Activated CD4-positive, alpha-beta T cell treated with anti-CD3 and anti-CD28 coated beads, Interleukin-2, amount 50 U/mL, for 16 hours (primary cell): ENCODE data around the gene STK32B.
A peak's percentile ranks its signal among the peaks of the same experiment; 100 is the strongest.
"Not testable (repeated sequence)": the region's sequence is repeated elsewhere in the genome, so short reads cannot be mapped to it uniquely, and the experiment has no call there.

ENCODE experiments used
- DNase-seq: peaks from one replicate; pipeline ENCODE4 v3.0.0-alpha.2; 2020

Gene STK32B

DNA sequence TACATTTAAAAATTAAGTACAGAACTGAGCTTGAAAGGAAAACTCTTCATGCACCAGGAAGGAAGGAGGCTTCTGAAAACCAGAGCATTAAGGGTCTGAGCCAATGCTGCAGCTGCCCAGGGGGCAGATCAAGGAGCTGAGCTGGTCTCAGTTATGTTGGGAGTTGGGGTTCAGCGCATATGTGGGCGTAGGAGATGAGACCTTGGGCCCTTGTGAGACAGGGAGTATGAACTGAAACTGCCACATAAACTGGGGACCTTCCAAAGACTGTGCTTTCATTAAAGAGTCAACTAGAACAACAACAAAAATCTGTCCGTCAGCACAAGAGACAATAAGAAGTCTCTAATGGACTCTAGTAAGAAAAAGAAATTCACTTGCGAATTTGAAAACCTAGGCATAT, 226.9 kb downstream of the STK32B start:
- DNase-seq = no peak

DNA sequence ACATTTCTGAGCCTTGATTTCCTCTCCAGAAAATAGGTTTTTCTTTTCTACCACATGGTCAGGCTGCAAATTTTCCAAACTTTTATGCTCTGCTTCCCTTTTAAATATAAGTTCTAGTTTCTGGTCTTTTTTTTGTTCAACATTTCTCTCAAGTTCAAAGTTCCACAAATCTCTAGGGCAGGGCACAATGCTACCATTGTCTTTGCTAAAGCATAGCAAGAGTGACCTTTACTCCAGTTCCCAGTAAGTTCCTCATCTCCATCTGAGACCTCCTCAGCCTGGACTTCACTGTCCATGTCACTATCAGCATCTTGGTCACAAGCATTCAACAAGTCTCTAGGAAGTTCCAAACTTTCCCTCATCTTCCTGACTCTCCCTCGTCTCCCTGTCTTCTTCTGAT, 228.8 kb downstream of the STK32B start:
- DNase-seq = not testable (repeated sequence)

DNA sequence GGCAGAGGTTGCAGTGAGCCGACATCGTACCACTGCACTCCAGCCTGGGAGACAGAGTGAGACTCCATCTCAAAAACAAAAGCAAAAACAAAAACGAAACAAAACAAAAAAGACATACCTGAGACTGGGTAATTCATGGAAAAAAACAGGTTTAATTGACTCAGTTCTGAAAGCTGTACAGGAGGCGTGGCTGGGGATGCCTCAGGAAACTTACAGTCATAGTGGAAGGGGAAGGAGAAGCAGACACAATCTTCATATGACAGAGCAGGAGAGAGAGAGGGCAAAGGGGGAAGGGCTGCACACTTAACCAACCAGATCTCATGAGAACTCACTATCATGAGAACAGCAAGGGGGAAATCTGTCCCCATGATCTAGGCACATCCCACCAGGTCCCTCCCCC, 229.5 kb downstream of the STK32B start:
- peak; percentile 64 for DNase-seq

GRCh38 chr4:5283837-5284236, 232.6 kb downstream of the STK32B start:
- no peak for DNase-seq

- no peak for DNase-seq
Measured at GRCh38 chr4:5284517-5284916, 233.2 kb downstream of the STK32B start.

- no peak for DNase-seq
Measured at GRCh38 chr4:5292101-5292500, 240.8 kb downstream of the STK32B start.

DNA sequence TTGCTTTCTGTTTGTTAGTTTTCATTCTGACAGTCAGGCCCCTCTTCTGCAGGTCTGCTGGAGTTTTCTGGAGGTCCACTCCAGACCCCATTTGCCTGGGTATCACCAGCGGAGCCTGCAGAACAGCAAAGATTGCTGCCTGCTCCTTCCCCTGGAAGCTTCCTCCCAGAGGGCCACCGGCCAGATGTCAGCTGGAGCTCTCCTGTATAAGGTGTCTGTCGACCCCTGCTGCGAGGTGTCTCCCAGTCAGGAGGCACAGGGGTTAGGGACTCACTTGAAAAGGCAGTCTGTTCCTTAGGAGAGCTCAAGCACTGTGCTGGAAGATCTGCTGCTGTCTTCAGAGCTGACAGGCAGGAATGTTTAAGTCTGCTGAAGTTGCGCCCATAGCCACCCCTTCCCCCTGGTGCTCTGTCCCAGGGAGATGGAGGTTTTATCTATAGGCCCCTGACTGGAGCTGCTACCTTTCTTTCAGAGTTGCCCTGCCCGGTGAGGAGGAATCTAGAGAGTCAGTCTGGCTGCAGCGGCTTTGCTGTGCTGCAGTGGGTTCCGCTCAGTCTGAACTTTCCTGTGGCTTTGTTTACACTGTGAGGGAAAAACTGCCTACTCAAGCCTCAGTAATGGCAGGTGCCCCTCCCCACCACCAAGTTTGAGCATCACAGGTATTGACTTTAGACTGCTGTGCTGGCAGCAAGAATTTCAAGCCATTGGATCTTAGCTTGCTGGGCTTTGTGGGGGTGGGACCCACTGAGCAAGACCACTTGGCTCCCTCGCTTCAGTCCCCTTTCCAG, 246.9 kb downstream of the STK32B start:
- not testable (repeated sequence) for DNase-seq

- DNase-seq = no peak
Measured at GRCh38 chr4:5300283-5300682, 249.0 kb downstream of the STK32B start.

DNA sequence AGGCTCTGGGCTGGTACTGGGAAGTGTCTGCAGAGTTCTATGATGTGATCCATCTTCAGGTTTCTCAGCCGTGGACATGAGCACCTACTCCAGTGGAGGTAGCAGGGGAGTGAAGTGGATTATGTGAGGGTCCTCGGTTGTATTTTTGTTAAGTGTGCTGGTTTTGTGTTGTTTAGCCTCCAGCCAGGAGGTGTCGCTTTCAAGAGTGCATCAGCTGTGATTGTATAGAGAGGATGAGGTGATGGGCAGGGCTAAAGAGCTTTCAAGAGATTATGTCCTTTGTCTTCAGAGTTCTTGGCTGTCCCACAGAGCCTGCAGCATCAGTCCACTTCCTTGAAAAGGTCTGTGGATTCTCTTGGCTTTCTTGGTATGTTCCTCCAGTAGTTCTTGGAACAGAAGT, 256.6 kb downstream of the STK32B start:
- DNase-seq = no peak

GRCh38 chr4:5322321-5322720, 271.0 kb downstream of the STK32B start:
- DNase-seq = no peak

DNA sequence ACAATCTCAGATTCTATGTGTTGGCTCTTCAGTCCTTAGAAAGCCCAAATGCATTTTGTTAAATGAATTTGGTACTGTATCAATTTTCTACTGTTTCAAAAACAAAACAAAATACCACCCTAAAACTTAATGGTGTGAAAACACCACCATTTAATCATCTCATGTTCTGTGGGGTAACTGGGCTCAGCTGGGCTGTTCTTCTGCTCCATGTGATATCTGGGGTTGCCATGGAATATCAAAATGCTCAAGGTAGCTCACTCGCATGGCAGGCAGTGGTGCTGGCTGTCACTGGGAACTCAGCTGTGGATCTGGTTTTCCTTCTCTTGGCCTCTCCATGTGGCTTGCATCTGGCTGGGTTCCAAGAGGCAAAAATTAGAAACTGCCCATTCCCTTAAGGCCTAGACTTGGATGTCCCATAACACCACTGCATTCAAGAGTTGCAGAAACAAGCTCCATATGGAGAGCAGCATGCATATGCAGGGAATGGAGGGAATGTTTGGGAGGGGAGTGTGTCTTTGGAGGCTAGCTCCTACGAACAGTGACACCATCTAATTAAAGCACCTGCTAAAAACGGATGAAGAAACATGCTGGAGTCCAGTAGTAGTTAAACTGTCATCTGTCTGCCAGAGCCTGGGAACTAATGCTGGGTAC, 279.2 kb downstream of the STK32B start:
- no peak for DNase-seq

- no peak for DNase-seq
Measured at GRCh38 chr4:5337731-5338130, 286.5 kb downstream of the STK32B start.

GRCh38 chr4:5338531-5338930, 287.3 kb downstream of the STK32B start:
- no peak for DNase-seq

- no peak for DNase-seq
Measured at GRCh38 chr4:5340991-5341451, 289.7 kb downstream of the STK32B start.

GRCh38 chr4:5341526-5341925, 290.2 kb downstream of the STK32B start:
- no peak for DNase-seq

DNA sequence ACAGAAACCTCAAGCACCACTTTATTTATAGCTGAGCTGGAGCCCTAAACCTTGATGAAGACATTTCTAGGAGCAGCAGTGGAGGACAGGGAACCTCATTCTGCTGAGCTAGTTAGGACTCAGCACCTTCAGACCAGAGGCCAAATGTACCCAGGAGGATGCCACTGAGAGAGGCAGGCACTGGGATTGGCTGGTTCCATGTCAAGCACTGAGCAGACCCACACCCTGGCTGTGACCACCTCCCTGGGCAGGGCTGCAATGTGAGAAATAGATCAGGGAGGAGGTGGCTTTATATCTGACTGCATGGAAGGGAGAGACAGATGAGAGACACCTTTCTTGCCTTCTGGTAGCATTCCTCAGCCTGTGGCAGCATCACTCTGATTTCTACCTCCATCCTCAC, 304.6 kb downstream of the STK32B start:
- no peak for DNase-seq

GRCh38 chr4:5357870-5358269, 306.6 kb downstream of the STK32B start:
- DNase-seq = no peak

GRCh38 chr4:5361968-5362367, 310.7 kb downstream of the STK32B start:
- DNase-seq = no peak

GRCh38 chr4:5364406-5364805, 313.1 kb downstream of the STK32B start:
- DNase-seq = no peak

- no peak for DNase-seq
Measured at GRCh38 chr4:5365071-5366008, 314.1 kb downstream of the STK32B start.

DNA sequence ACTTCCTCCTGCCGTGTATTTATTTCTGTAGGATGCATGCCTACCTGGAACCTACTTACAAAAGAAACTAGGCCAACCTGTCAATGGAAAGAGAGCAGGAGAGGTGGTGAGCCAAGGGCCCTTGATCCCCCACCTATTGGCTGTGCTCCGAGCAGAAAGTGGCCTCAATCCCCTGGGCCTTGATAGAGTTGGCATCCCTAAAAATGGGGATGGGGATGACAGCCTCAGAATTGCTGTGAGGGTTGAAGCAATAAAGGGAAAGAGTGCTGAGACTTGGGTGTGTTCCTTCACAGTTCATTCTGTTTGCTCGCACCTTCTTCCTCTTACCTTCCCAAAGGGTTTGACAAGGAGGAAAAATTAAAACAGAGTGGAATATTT, 314.7 kb downstream of the STK32B start:
- DNase-seq = no peak

DNA sequence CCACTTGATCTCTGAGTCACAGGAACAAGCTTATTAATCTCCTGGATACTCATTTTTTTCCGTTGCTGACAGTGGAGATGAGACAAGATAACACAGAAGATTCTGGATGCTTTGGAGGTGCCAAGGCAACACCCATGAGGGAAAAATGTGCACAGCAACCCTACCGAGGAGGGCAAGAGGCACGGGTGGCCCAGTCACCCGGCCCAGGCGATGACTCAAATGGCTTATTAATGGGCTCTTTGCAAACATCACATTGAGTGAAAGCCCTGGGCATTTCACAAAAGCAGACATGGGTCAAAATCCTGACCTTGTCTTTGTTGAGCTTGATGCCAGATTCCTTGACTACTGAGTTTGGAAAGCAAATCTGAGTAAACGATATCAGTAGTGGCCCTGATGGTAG, 315.1 kb downstream of the STK32B start:
- no peak for DNase-seq

DNA sequence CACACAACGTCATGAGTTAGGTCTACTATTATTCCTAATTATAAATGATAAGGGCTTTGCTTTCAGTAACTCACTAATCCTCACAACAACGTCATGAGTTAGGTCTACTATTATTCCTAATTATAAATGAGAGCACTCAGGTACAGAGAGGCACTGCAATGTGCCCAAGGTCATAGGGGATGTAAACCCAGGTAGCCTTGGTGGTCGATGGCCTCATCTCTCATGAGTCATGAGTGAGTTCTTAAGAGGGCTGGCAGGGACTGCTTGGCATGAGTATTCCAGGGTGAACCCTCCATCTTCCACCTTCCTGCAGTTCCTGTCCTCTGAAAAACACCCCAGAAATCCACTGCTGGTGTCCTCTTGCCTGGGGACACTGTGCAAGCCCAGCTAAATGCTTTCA, 317.1 kb downstream of the STK32B start:
- DNase-seq = no peak

GRCh38 chr4:5370286-5370685, 319.0 kb downstream of the STK32B start:
- DNase-seq = no peak
